GM12878 (cell line): ENCODE measurements around the gene ATP8A1. TPM values are rescaled to one million over a fixed set of nuclear protein-coding genes. Genes with fewer than 3 reads are reported as not detected.

Experiments used
- ATAC-seq: fragments of 200-7000 bp; cut with Tn5 transposase; 3 replicates; pipeline ENCODE4 v1.9.1; 2020; ENCODE audit warnings: mild to moderate bottlenecking, moderate library complexity
- BruUV-seq: library from RNA; stranded (reverse); fragments of 400-500 nt; replicated peaks from 2 replicates; lab custom pipeline; 2021; lab: Mats Ljungman, UMichigan
- CTCF ChIA-PET: fragments of 300-600 bp; sonication (Branson Sonifier 250); formaldehyde crosslinking; extraction: SDS; loops from one replicate; lab custom pipeline; 2021; ENCODE audit warnings: inconsistent platforms; lab: Yijun Ruan, JAX
- POLR2A ChIA-PET: fragments of 350-600 bp; formaldehyde crosslinking; extraction: SDS; loops from one replicate; lab custom pipeline; 2021; ENCODE audit warnings: inconsistent platforms; lab: Charles Lee
- RAD21 ChIA-PET: fragments of 300-600 bp; sonication (Branson Sonifier 250); formaldehyde crosslinking; loops from one replicate; lab custom pipeline; 2023; ENCODE audit warnings: antibody characterized with exemption; ENCODE audit not compliant: unreplicated experiment; lab: Charles Lee
- SMC1A ChIA-PET: fragments of 300-600 bp; sonication (Branson Sonifier 250); formaldehyde crosslinking; loops from one replicate; lab custom pipeline; 2023; ENCODE audit not compliant: unreplicated experiment, uncharacterized antibody; lab: Charles Lee
- DNase-seq: peaks from one replicate; pipeline ENCODE4 v3.0.0-alpha.2; 2011; ENCODE audit warnings: low read depth, low spot score
- FAIRE-seq: peaks from 3 replicates; lab custom pipeline; 2011; peaks lifted over from hg19 to GRCh38; lab: Jason Lieb, UNC
- H2AFZ ChIP-seq: 2 replicates; pipeline ENCODE4 v1.6.0; 2011; ENCODE audit warnings: low read depth, low read length, control low read depth; ENCODE audit not compliant: control insufficient read depth
- H3K27ac ChIP-seq: 2 replicates; pipeline ENCODE4 v1.5.1; 2011; ENCODE audit warnings: control low read depth; ENCODE audit not compliant: control insufficient read depth, insufficient read depth
- H3K27me3 ChIP-seq, 2 experiments: replicated peaks in 1 of 2; 2 replicates each; pipeline versions ENCODE4 v1.6.0 to v1.6.1; 2011; ENCODE audit warnings: low read length in 1 of 2; ENCODE audit not compliant: control insufficient read depth in 2 of 2, insufficient read depth in 2 of 2
- H3K36me3 ChIP-seq, 2 experiments: 2 replicates each; pipeline ENCODE4 v1.5.1; 2011; ENCODE audit warnings: low read length in 1 of 2; ENCODE audit not compliant: control insufficient read depth in 2 of 2, insufficient read depth in 2 of 2
- H3K4me1 ChIP-seq: 2 replicates; pipeline ENCODE4 v1.6.1; 2011; ENCODE audit warnings: mild to moderate bottlenecking, low read length, moderate library complexity, mixed read lengths; ENCODE audit not compliant: control insufficient read depth, insufficient read depth
- H3K4me2 ChIP-seq: 2 replicates; pipeline ENCODE4 v1.6.0; 2011; ENCODE audit warnings: control low read depth; ENCODE audit not compliant: control insufficient read depth, insufficient read depth
- H3K4me3 ChIP-seq: fragments of 200-600 bp; sonication (generic); 2 replicates; pipeline ENCODE4 v1.5.1; 2016
- H3K79me2 ChIP-seq: 2 replicates; pipeline ENCODE4 v1.6.0; 2011; ENCODE audit warnings: low read length; ENCODE audit not compliant: control insufficient read depth, insufficient read depth
- H3K9ac ChIP-seq: 2 replicates; pipeline ENCODE4 v1.8.0; 2011; ENCODE audit warnings: low read length, control low read depth, mixed read lengths; ENCODE audit not compliant: control insufficient read depth, insufficient read depth
- H3K9me3 ChIP-seq: replicated peaks from 3 replicates; pipeline ENCODE4 v1.5.1; 2011; ENCODE audit warnings: mild to moderate bottlenecking, low read length; ENCODE audit not compliant: control insufficient read depth, insufficient read depth
- H4K20me1 ChIP-seq: 2 replicates; pipeline ENCODE4 v1.6.0; 2011; ENCODE audit not compliant: control insufficient read depth, insufficient read depth
- BHLHE40 ChIP-seq, 2 experiments: fragments of 450-650 bp in 1 of 2; IDR thresholded peaks; 2 replicates each; pipeline ENCODE4 v1.6.1; 2011 to 2017; ENCODE audit warnings: low read depth in 2 of 2, borderline replicate concordance in 1 of 2, improper control_type of control experiment in 1 of 2, low read length in 1 of 2, mild to moderate bottlenecking in 1 of 2
- CREM ChIP-seq: IDR thresholded peaks from 2 replicates; pipeline ENCODE4 v1.6.1; 2014; ENCODE audit warnings: antibody characterized with exemption, low read depth
- KLF5 ChIP-seq: fragments of 450-650 bp; IDR thresholded peaks from 2 replicates; pipeline ENCODE4 v1.6.1; 2014; ENCODE audit warnings: mild to moderate bottlenecking; ENCODE audit not compliant: partially characterized antibody
- MAX ChIP-seq: IDR thresholded peaks from 2 replicates; pipeline ENCODE4 v1.6.1; 2012; ENCODE audit warnings: low read depth, low read length, improper control_type of control experiment
- RAD51 ChIP-seq: fragments of 450-650 bp; IDR thresholded peaks from 2 replicates; pipeline ENCODE4 v1.6.1; 2016; ENCODE audit warnings: moderate library complexity, mild to moderate bottlenecking, inconsistent platforms
- SIX5 ChIP-seq: IDR thresholded peaks from 2 replicates; pipeline ENCODE4 v1.6.1; 2011; ENCODE audit warnings: mild to moderate bottlenecking, low read depth, low read length, moderate library complexity; ENCODE audit not compliant: severe bottlenecking
- USF2 ChIP-seq: IDR thresholded peaks from 2 replicates; pipeline ENCODE4 v1.6.1; 2011; ENCODE audit warnings: low read depth, low read length, improper control_type of control experiment, borderline replicate concordance
- ZNF687 ChIP-seq: fragments of 450-650 bp; IDR thresholded peaks from 2 replicates; pipeline ENCODE4 v1.6.1; 2017; ENCODE audit warnings: mild to moderate bottlenecking, moderate library complexity
- WGBS: methylation state at CpG from one replicate; pipeline ENCODE4 v1.1.6; 2016; ENCODE audit warnings: low lambda C conversion rate; ENCODE audit not compliant: insufficient replicate concordance, insufficient coverage; ENCODE audit errors: missing lambda C conversion rate; 5-methylcytosine and 5-hydroxymethylcytosine counted together
- in situ Hi-C: fragments of 300-500 bp; cut with MboI; formaldehyde crosslinking; loops from 9 replicates; pipeline ENCODE4 v1.14.3; 2018; ENCODE audit warnings: mixed read lengths
- intact Hi-C: fragments of 100-400 bp; cut with micrococcal nuclease; formaldehyde crosslinking; loops from one replicate; pipeline ENCODE4 v1.14.2; 2022; ENCODE audit not compliant: unreplicated experiment
- polyA plus RNA-seq, 11 experiments: library from polyadenylated mRNA; depleted of rRNA in 4 of 11; unstranded in 6 of 11; stranded (reverse) in 5 of 11; fragments of >200 nt; fragmentation: Nextera tagmentation in 4 of 11; fragmentation: Illumina TruSeq in 1 of 11; extraction: Ambion mirVana in 4 of 11; extraction: Trizol in 1 of 11; gene quantifications; 1 replicate in 1 of 11; 2 replicates in 10 of 11; pipeline versions ENCODE4 v1.2.1 to v1.2.3, GENCODE V29; 2011 to 2016; ENCODE audit warnings: inconsistent platforms in 2 of 11, missing spikeins in 2 of 11, low read depth in 1 of 11
- total RNA-seq, 4 experiments: library from RNA; depleted of rRNA in 3 of 4; stranded (reverse); fragments of >200 nt in 3 of 4; fragmentation: Illumina TruSeq in 1 of 4; extraction: Trizol in 1 of 4; gene quantifications; 2 replicates each; pipeline versions ENCODE4 v1.2.1 to v1.2.3, GENCODE V29; 2013 to 2021

The ATP8A1 gene
- total and polyA plus RNA-seq, 10 of the 15 experiments (the other 5 are each of a cell fraction or from before 2014, with no cell fraction given) = 9.0 to 116 (median 37.3) TPM

- 0 out of 4 replicates have a peak, but pooled peaks cover 0 to 4% of the 10 kb centered on the region in 2 experiments for H3K36me3 ChIP-seq
- H4K20me1 ChIP-seq = no peaks in the 10 kb centered on the region
- peak overlapping the region; percentile 50; the same call in 1 of the 2 replicates for H3K4me2 ChIP-seq
- CTCF ChIA-PET = interaction anchor here (1.0 to 10.0 kb wide), 6 partner anchors 10 to 127 kb away, joined by 3 to 113 read pairs (median 5); partner anchors contain the start of gene ATP8A1
- H3K9me3 ChIP-seq = peaks cover 12% of the 10 kb centered on the region
- FAIRE-seq (no peak), DNase-seq (no peak), ATAC-seq (peak; percentile 39)
- RAD21 ChIA-PET = interaction anchor here (1.0 to 16.5 kb wide), 9 partner anchors 8 to 121 kb away, joined by 3 to 252 read pairs (median 5); partner anchors contain the start of gene ATP8A1
- peak overlapping the region; percentile 22; the same call in 1 of the 2 replicates for H3K27ac ChIP-seq
- H3K4me3 ChIP-seq = no peak overlapping the region
- no TSS peak for BruUV-seq
- H2AFZ ChIP-seq = no peak overlapping the region
- intact Hi-C loops = no loop called here
- H3K9ac ChIP-seq = no peak overlapping the region
- WGBS = 19% methylated on average over 2 of the region's 2 CpGs
- H3K27me3 ChIP-seq = no peaks in the 10 kb centered on the region
- in situ Hi-C loops = loop anchor here (25.0 kb wide), 1 partner anchor 1985 kb away; no protein-coding TSS in a partner anchor
- TF ChIP-seq KLF5 (no peak), BHLHE40 (IDR thresholded peaks at IDR 0.05; ENCODE audit: borderline replicate concordance in 1 of 2, low read depth in 2 of 2, low read length in 1 of 2) (peak; percentile 62 to 78; a peak in 3 of 4 replicates), CREM (no peak), USF2 (peak; percentile 21; the same call in 1 of the 2 replicates), RAD51 (peak; percentile 87), ZNF687 (peak; percentile 41; the same call in 1 of the 2 replicates), MAX (no peak), SIX5 (no peak)
- TF ChIP-seq, all 136 proteins: peak for 4
- POLR2A ChIA-PET = interaction anchor here (10.5 to 13.1 kb wide), 2 partner anchors 9 to 16 kb away, joined by 167 to 254 read pairs; partner anchors contain the start of gene ATP8A1
- SMC1A ChIA-PET = interaction anchor here (0.7 to 20.0 kb wide), 9 partner anchors 10 to 655 kb away, joined by 3 to 478 read pairs (median 3); partner anchors contain the start of gene ATP8A1
- peaks cover 98% of the 10 kb centered on the region for H3K79me2 ChIP-seq
- peaks cover 37% of the 10 kb centered on the region for H3K4me1 ChIP-seq
These were observed 9.8 kb downstream of the ATP8A1 start for GRCh38 chr4:42646999-42647541.
